Astrocyte of the cerebellum (primary cell): ENCODE data around the gene CHRNB2.
A peak's percentile ranks its signal among the peaks of the same experiment; 100 is the strongest.

Experiments used
- DNase-seq: peaks from one replicate; pipeline ENCODE4 v3.0.0-alpha.2; 2011; ENCODE audit warnings: low read depth
- H3K4me3 ChIP-seq: 2 replicates; pipeline ENCODE4 v1.5.1; 2011; ENCODE audit warnings: mild to moderate bottlenecking, low read depth, low read length, moderate library complexity
- CTCF ChIP-seq: IDR thresholded peaks from 2 replicates; pipeline ENCODE4 v1.5.1; 2012; ENCODE audit warnings: low read length, low read depth, moderate library complexity, mild to moderate bottlenecking; ENCODE audit errors: missing control alignments
- in situ Hi-C: cut with HindIII; loops from 2 replicates; pipeline ENCODE4 v1.10.0; 2017; ENCODE audit warnings: low sequenced_read_pairs

Gene CHRNB2

GRCh38 chr1:154546264-154547063 lies 21.1 kb upstream of the CHRNB2 start:
- in situ Hi-C loops = no loop called here
- peak; percentile 80 for TF ChIP-seq CTCF
- H3K4me3 ChIP-seq = no peak overlapping the region
- peak; percentile 9 for DNase-seq

DNA sequence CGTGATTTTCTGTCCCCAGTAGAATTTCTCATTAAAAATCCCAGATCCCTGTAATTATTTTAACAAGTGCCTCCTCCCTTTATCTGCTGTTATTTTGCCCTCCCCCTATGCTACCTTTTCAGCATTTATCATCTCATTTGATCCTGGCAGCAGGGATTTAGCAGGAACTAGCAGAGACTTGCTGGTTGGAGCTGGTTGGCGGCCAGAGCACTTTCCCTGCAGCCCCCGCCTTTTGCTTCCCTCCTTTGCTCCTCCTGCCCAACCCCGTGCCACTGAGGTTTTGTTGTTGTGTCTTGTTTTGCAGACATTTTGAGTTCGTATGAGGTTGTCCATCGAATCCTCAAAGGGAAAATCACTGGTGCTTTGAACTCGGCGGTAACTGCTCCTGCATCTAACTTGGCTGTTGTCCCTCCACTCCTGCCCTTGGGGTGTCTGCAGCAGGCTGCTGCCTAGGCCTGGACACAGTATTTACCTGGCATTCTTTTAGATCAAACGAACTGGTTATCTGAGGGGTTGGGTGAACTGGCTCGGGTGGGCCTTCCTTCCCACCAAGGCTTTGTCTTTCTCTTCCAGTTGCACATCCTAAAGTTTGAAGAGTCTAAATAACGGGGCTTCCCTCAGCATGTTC lies 20.4 kb upstream of the CHRNB2 start:
- no peak for TF ChIP-seq CTCF
- H3K4me3 ChIP-seq = no peak overlapping the region
- DNase-seq = no peak
- in situ Hi-C loops = no loop called here

- no peak for TF ChIP-seq CTCF
- DNase-seq = no peak
- no peak overlapping the region for H3K4me3 ChIP-seq
- in situ Hi-C loops = no loop called here
These were observed 19.6 kb upstream of the CHRNB2 start for GRCh38 chr1:154548028-154548427.

GRCh38 chr1:154549202-154549770 lies 18.3 kb upstream of the CHRNB2 start:
- DNase-seq = no peak
- in situ Hi-C loops = no loop called here
- TF ChIP-seq CTCF = no peak
- H3K4me3 ChIP-seq = no peak overlapping the region

DNA sequence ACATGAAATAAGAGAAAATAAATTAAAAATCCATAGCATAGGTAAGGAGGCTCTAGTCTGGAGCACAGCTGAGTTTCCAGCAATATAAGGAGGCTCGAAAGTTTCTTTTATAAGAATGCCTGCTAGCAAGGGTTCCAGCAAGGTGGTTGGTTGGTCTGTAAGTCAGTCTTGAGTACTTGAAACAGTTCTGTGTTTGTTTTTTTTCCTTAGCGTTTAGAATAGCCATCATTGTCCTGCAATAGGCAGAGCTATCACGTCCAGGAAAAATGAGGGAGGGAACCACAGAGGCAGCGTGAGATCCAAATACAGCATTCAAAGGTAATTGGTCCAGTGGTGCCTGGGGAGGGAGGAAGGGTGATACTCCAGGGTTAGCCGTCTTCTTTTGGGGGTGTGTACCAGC lies 17.5 kb upstream of the CHRNB2 start:
- DNase-seq = no peak
- H3K4me3 ChIP-seq = no peak overlapping the region
- TF ChIP-seq CTCF = no peak
- in situ Hi-C loops = no loop called here

GRCh38 chr1:154550657-154551056 lies 16.9 kb upstream of the CHRNB2 start:
- no peak for TF ChIP-seq CTCF
- in situ Hi-C loops = no loop called here
- H3K4me3 ChIP-seq = no peak overlapping the region
- no peak for DNase-seq
